GM18867 (cell line): ENCODE data around the gene FGD1.

Experiments
- ATAC-seq: cut with Tn5 transposase; IDR thresholded peaks from one replicate; pipeline ENCODE4 v1.9.1; 2021; ENCODE audit warnings: mild to moderate bottlenecking, moderate library complexity; ENCODE audit not compliant: unreplicated experiment

The FGD1 gene

DNA sequence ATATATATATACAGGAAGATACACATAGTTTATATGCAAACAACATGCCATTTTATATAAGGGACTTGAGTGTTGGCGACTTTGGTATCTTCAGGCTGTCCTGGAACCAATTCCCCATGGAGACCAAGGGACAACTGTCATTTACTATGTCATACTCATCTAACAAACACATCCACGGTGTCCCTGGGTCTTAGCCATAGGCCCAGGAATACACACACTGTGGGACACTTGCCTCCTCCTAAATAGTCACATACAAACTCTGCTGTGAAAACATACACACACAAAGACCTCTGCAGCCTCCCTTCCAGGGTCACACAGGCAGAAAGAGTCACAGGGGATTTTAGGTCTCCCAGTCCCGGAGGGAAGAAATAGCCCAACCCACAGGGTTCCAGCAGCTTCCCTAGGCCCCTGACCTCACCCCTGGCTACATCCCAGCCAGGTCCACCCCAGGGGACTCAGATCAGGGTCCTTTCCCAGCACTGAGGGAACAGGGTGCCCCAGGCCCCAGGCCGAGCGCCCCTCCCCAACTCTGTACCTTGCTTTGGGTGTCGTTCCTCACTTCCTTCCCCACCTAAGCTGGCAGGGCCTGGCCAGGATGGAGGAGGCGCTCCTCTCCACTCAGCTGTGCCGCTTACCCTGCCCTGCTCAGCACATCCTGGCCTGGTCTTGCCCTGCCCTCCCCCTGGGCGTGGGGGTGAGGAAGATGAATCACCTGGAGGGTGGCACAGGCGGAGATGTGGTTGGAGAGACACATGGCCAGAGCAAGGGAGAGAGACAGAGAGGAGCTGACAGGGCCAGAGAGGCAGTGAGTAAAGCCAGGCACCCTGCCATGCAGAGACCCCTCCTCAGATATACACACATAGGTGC is 21.8 kb downstream of the FGD1 start:
- no peak for ATAC-seq

DNA sequence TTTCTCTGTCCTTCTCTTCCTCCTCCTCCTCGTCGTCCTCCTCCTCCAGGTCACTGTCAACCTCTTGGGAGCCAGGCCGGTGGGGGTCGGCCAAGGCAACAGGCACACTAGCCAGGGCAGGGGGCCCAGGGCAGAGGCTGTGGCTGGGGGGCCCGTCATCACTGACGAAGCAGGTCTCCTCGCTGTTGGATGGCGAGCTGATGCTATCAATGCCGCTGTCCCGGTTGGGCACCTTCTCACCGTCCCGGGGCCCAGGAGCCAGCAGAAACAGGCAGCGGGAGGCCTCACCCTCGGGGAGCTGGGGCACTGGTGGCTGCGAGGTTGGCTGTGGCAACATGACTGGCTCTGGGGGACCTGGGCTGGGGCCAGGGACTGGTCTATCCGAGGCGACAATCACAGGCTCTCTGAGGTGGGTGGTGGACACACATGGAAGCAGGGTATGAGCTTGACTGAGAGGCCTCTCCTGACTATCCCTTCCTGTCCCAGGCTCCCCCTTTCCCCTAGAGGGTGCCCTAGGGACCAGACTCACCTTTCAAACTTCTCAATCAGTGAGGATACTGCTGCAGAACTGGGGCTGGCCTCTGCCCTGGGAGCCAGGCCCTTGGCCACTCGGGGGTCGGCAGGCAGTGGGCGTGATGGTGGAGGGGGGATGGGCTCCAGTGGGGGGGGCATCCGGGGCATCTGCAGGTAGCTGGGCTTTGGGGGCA is 25.8 kb downstream of the FGD1 start:
- ATAC-seq, result no peak

DNA sequence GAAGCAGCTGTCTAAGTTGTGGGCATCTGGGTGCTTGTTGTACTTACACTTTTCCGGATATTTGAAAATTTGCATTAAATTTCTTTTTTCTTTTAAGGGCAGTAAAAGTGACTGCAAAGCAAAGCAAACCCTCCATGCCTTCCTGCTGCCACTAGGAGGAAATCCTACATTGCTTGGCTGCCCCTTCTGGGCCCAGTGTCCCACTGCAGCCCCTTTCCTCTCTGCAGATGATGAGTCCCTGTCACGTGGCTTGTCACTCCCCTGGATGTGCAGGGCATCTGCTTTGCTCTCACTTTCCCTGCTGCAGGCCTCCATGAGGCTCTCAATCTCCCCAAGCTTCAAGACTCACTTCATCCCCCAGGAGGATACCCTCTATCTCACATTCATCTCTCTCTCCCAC is 43.1 kb downstream of the FGD1 start:
- ATAC-seq, result no peak

DNA sequence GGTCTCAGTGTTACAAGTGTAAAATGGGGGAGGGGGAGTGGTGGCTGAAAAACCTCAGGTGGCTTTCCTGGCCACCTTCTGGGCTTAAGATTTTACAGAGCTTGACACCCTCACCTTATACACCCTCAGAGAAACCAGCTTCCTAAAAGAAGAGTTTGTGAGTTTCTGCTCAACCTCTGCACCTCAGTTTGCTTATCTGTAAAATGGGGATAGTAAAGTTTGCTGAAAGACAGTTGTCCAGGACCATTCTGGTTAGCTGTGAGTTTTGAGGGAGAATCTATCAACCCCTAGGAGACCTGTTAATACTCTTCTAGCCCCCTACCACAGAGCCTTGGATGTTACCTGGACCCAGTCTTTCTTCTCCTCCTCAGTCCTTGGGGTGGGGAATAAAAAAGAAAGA is 46.1 kb downstream of the FGD1 start:
- no peak for ATAC-seq

DNA sequence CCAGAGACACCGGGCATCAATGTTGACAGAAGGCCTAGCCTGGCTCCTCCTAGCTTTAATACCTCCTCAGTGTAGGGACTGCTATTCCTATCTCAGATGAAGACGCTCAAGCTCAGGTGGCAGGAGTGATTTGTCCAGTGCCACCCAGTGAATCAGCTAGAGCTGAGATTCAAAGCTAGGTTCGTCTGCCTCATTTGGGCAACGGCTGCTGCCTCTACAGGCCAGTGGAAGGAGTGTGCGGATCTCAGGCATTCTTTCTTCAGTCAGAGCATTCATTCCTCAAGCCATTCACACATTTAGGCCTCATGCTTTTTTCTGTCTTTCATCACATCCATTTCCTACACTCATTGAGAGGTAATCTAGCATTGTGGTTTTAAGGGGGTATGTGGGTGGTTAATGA is 48.6 kb downstream of the FGD1 start:
- ATAC-seq, result no peak

DNA sequence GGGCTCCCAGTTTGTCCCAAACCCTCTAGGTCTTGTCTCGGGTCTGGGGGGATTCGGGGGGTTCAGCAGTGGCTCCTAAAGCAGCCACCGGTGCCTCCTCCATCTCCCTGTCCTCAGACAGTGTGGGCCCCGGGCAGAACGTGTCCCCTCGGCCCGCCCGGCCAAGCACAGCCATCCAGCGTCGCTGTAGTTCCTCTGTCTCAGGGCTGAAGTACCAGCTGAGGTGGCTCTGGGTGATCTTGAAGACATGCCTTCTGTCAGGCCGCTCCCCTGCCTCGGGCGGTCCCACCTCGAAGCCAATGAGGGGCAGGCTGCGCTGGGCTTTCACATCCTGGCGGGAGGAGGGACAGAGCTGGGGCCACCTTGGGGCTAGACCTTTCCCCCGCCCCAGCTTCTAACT is 50.0 kb downstream of the FGD1 start:
- ATAC-seq, result no peak

DNA sequence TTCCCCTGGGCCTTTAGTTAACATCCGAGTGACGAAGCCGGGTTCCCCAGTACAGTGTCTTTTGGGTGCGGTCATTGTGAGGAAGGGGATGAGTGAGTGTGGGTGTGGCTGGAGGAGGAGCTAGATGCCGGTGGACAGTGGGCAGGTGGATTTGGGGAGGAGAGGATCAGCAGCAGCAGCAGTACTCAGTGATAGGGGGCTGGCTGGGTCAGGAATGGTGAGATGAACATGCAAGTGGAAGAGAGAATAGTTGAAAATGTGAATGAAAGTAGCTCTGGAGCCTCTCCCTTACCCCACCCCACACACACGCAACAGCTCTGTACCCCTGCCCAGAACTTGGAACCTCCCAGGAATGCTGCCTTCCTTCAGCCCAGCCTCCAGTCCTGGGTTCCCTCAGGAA is 51.3 kb downstream of the FGD1 start:
- ATAC-seq, result no peak

DNA sequence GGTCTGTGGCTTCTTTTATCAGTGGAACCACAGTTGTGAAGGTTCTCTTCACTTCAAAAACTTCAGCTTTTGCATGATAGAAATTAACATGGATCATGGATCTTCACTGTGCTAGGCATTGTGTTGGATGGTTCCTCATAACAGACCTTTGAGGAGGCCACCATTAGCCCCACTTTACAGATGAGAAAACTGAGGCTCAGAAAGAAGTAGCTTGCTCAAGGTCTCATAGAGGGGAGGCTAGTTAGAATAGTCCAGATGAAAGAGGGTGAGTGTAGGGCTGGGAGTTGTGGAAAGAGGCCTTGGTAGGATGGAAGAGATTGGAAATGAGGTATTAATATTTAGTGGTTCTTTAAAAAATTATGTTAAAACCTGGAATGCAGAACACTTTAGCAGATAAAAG is 53.2 kb downstream of the FGD1 start:
- no peak for ATAC-seq

DNA sequence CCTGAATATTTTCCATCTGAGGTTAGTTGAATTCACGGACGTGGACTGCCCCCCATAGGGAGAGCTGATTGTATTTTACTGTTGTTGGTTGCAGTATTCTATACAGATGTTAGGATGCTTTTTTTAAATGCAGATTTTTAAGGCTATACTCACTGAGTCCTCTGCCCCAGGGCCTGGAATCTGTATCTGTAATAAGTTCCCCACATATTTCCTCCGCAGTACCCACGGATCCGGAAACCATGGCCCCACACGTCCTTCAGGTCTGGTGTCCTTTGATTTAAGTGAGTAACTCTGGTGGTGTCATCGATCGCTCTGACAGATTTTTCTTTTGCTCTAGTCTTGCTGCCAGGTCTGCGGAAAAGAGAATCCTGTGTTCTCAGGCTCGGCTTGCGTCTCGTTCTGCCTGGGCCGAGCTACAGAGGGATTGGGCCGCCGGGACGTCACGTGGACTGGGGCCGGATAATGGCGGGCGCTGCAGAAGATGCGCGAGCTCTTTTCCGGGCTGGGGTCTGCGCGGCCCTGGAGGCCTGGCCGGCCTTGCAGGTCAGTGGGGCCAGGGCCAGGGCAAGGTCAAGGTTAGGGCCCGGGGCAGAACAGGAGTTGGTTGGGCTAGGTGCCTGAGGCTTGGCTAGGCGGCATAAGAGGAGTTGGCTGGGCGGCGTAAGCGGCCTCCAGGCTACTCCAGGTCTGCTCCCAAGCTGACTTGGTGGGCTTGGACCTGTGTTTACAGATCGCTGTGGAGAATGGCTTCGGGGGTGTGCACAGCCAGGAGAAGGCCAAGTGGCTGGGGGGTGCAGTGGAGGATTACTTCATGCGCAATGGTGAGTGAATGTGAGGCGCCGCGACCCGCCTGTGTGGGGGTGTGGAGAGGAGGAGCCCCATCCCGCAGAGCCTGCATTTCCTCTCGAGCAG is 55.8 kb downstream of the FGD1 start, which contains the start of gene TSR2:
Gene TSR2 (plus strand): TSS at position 445 of the 912 bp plus-strand sequence. CDS start 18 bp downstream, at position 463.
- ATAC-seq, result peak; percentile 96

DNA sequence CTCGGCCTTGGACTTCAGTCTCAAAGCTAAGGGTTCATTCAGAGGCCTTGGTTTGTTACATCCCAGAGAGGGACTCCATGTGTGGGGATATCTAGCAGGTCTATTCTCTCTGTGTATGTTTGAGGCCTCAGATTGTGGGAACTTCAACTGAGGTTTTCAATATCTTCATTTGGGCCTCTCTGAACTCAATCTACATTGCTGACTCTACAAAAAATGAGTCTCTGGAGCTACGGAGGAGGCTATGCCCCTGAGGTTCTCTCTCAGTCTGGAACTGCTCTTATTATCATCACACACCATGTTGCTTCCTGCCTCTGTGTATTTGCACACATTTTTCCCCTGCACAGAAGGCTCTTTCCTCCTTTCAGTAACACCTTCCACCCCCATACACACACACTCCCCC is 60.9 kb downstream of the FGD1 start:
- ATAC-seq, result no peak

DNA sequence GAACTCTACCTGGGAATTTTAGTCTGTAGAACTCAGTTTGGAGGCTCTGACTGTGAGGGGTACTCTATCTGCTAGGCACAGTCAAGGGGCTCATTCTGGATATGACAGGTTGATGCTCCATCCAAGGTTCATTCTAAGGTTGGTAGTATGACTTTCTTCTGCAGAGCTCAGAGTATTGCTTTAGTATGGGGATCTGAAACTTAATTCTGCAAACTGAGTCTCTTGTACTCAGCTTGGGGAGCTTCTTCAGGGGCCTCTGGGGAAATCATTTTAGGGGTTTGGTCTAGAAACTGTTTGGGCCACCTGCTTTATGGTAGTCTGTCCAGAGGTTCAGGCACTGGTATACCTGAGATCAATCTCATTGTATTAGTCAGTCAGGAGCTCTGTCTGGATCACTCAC is 65.5 kb downstream of the FGD1 start:
- no peak for ATAC-seq

DNA sequence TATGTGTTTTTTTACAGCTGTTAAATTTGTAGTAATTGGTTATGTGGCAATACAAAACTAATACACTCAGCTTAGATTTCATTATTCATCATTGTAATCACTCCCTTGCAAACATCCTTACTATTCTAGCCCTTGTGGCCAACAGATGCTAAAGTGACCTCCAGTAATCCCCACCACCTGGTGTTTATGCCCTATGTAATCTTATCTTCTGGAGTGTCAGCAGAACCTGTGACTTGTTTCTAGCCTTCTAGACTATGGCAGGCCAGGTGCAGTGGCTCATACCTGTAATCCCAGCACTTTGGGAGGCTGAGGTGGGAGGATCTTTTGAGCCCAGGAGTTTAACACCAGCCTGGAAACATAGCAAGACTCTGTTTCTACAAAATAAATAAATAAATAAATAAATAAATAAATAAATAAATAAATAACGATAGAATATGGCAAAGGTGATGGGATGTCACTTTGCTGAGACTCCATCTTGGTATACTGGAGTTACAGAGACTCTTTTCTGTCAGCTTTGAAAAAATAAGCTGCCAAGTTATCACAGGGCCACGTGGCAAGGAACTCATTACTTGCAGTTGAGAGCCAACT is 68.1 kb downstream of the FGD1 start:
- no peak for ATAC-seq

DNA sequence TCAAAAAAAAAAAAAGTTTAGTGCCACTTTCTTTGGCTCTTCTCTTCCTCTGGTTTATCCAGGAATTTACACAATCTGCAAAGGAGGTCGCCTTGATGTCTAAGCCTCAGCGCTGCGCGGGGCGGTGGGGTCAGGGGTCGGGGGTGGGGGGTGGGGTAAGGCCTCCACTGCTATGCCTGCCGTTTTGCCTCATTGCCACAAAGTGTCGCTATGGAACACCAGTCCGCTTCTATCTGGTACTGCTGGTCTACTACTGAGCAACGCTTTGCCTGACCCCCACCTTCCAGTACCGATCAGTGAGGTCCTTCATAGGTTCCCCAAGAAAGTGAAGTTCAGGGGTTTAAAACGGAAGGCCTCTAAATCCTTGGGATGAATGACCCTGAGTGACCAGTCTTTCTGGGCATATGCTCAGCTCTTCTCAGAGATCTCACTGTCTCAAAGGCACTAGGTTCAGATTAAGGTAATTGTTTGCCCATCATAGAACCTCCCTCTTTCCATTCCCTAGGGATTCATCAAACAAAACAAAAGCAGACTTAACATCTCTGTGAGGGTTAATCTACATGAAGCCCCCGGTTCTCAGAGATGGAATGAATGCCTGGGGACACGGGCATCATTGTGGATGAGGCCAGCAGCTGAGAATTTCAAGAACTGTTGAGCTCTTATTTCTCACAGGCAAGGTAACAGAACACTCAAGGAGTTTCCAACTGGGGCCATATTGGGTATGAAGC is 72.7 kb downstream of the FGD1 start:
- no peak for ATAC-seq

DNA sequence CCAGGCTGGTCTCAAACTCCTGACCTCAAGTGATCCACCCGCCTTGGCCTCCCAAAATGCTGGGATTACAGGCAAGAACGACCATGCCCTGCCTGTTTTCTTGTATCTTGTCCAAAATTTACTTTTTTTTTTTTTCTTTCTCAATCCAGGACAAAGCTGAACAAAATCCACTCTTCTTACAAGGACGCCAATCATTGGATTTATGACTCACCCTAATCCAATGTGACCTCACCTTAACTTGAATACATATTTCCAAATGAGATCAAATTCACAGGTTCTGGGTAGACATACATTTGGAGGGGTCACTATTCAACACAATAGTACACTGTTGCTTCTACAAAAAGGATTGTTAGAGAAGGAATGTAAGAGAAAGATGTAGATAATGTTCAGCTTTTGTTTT is 73.9 kb downstream of the FGD1 start:
- ATAC-seq, result no peak

DNA sequence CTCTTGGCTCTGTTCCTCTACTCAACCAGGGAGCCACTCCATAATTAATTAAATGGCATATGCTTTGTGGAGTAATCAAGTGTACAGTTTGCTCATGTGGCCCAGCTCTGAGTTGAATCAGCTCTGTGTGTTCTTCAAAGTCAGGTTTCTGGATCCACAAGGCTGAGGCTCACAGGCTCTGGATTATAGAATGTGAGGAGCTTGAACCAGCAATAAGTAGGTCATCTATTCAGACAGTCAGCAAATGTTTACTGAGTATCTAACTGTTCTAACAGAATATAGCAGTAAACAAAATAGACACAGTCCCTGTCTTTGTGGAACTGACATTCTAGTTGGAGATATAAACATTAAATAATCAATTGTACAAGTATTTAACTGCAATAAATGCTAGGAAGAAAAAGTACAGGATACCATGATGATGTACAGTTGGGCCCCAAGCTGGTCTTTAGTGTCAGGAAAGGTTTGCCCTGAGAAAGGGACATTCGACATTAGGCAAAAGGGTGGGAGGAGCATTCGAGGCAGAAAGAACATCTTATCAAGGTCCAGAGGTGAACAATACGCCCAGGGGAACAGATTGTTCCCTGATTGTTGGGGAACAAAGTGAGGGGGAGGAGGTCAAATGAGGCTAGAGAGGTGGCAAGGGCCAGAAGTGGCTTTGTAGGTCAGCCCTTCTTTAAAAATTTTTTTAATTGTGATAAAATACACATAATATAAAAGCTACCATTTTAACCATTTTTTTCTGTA is 76.3 kb downstream of the FGD1 start:
- no peak for ATAC-seq

DNA sequence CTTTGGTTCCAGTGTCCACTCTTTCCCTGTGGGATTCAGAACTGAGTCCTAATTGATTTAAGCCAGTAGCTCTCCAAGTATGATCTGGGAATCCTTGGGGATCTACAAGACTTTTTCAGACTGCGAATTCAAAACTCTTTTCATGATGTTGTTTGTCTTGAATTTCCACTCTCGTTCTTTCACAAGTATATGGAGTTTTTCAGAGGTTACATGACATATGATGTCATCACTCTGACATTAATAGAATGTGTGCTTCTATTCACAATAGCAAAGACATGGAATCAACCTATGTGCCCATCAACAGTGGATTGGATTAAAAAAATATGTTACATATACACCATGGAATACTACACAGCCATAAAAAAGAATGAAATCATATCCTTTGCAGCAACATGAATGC is 79.1 kb downstream of the FGD1 start:
- no peak for ATAC-seq

DNA sequence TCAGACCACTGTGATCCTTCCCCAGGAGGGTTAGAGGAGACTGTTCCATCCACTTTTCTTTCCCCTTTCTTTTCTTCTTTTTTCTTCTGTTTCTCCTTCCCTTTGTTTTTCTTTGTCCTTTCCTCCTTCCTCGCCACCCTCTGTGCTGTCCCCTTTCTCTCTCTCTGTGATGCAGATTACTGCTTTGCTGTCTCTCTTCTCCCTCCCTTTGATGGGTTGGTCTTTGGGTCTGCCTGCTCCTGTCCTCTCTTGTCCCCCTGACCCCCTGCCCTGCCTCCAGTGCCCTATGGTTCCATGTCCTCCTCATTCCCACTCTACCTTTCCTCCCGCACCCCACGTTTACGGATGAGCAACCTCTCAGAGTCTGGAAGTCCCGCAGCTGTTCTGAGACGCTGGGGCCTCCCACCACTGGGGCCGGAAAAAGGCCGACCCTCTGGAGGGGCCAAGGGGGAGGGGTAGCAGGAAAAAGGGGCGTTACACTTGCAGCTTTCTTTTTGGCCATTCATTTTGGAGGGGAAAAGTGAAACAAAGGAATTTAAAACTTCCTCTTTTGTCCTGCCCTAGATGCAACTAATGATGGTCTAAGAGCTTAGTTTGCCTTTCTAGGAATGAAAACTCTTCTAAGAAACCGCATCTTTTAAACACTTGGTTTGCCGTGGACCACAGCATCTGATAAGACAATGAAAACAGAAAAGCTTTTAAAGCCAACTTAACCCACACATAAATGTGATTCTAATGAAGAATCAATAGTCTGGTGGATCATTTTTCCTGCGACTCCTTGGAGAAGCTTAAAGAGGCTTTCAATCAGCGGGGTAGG is 80.3 kb downstream of the FGD1 start:
- no peak for ATAC-seq

DNA sequence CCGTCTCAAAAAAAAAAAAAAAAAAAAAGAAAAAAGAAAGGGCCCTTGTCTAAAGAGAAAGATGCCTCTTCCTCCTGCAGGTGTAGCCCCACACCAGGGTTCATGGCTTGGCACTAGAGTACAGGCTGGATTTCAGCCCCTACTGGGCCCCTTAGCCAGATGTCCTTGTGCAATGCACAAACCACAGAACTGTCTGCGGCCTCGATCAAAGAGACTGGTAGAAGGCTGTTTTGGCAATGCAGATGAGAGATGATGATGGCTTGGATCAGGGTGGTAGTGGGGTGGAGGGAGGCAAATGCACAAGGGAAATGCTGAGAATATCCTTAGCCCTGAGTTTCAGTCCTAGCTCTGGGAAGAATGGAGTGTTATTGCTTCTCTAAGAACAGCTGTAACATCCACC is 82.3 kb downstream of the FGD1 start:
- ATAC-seq, result no peak

DNA sequence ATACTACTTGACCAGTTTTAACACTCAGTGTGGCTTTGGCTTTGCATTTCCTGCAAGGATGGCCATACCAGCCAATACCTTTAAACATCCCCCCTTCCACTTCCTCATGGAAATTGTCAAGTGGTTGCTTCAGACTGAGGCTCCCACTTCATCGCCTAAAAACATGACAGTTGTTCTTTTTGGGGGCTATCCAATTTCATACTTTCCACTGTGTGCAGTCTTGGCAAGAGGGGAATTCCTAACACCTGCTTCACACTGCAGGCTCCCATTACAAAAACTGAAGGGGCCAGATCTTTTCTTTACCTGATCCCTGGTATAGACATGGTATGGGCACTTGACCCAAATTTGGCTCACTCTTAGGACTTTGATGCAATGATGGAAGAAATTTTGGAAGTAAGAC is 84.3 kb downstream of the FGD1 start:
- no peak for ATAC-seq
